Activated CD8-positive, alpha-beta T cell treated with anti-CD3 and anti-CD28 coated beads for 36 hours (primary cell): Measurements from ENCODE around the gene NCF4. TPM values are rescaled to one million over a fixed set of nuclear protein-coding genes. Genes with fewer than 3 reads are reported as not detected.

Experiments used
- ATAC-seq: fragments of 200-7000 bp; cut with Tn5 transposase; one replicate; pipeline ENCODE4 v1.10.0; 2021; ENCODE audit warnings: mild to moderate bottlenecking, moderate library complexity
- CTCF ChIA-PET: fragments of 350-600 bp; sonication (Branson Sonifier 250); formaldehyde crosslinking; loops from one replicate; lab custom pipeline; 2021; ENCODE audit warnings: antibody characterized with exemption; lab: Charles Lee
- POLR2A ChIA-PET: fragments of 350-600 bp; sonication (Branson Sonifier 250); formaldehyde crosslinking; loops from one replicate; lab custom pipeline; 2021; ENCODE audit warnings: antibody characterized with exemption; lab: Charles Lee
- DNase-seq: peaks from one replicate; pipeline ENCODE4 v3.0.0-alpha.2; 2020
- H3K27ac Mint-ChIP-seq: one replicate; pipeline ENCODE4 v1.8.0; 2021; ENCODE audit warnings: mild to moderate bottlenecking, mixed read lengths
- H3K27me3 Mint-ChIP-seq: one replicate; pipeline ENCODE4 v1.8.0; 2021; ENCODE audit warnings: mixed read lengths
- H3K36me3 Mint-ChIP-seq: one replicate; pipeline ENCODE4 v1.8.0; 2021; ENCODE audit warnings: low read depth, mixed read lengths
- H3K4me1 Mint-ChIP-seq: one replicate; pipeline ENCODE4 v1.8.0; 2021; ENCODE audit warnings: low read depth, mixed read lengths
- H3K4me3 Mint-ChIP-seq: one replicate; pipeline ENCODE4 v1.8.0; 2021; ENCODE audit warnings: mild to moderate bottlenecking, moderate library complexity, mixed read lengths
- H3K9me3 Mint-ChIP-seq: one replicate; pipeline ENCODE4 v1.8.0; 2021; ENCODE audit warnings: mixed read lengths
- intact Hi-C: fragments of 100-400 bp; cut with micrococcal nuclease; formaldehyde crosslinking; loops from one replicate; pipeline ENCODE4 v1.10.0; 2022
- total RNA-seq, 2 experiments: library from RNA; stranded (reverse); gene quantifications; one replicate each; pipeline ENCODE4 v1.2.3, GENCODE V29; 2021
- TF ChIP-seq, protein P1 (sequence below): fragments of 200-600 bp; IDR thresholded peaks from one replicate; pipeline ENCODE4 v1.8.0; 2022; ENCODE audit warnings: antibody characterized with exemption, mild to moderate bottlenecking

NCF4 gene
- total RNA-seq, 2 experiments from 2014 or later, result 2.5 to 2.9 TPM

DNA sequence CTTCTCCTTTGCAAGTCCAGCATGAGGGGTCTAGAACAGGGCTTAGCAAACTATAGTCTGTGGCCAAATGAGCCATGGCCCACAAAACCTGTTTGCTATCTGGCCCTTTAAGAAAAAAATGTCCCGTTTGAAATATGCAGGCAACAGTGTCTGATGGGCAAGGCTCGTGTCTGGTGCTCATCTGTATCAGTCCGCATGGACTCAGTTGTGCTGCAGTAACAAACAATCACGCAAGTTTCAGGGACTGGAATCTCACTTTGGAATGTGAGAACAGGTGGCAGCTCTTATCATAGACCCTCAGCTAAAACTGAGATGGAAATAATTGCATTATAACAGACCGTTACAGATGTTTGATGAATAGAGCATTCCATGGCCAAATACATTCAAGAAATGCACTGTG is 24.9 kb upstream of the NCF4 start:
- no peak overlapping the region for H3K4me3 Mint-ChIP-seq
- H3K27ac Mint-ChIP-seq, result no peak overlapping the region
- no peaks in the 10 kb centered on the region for H3K36me3 Mint-ChIP-seq

DNA sequence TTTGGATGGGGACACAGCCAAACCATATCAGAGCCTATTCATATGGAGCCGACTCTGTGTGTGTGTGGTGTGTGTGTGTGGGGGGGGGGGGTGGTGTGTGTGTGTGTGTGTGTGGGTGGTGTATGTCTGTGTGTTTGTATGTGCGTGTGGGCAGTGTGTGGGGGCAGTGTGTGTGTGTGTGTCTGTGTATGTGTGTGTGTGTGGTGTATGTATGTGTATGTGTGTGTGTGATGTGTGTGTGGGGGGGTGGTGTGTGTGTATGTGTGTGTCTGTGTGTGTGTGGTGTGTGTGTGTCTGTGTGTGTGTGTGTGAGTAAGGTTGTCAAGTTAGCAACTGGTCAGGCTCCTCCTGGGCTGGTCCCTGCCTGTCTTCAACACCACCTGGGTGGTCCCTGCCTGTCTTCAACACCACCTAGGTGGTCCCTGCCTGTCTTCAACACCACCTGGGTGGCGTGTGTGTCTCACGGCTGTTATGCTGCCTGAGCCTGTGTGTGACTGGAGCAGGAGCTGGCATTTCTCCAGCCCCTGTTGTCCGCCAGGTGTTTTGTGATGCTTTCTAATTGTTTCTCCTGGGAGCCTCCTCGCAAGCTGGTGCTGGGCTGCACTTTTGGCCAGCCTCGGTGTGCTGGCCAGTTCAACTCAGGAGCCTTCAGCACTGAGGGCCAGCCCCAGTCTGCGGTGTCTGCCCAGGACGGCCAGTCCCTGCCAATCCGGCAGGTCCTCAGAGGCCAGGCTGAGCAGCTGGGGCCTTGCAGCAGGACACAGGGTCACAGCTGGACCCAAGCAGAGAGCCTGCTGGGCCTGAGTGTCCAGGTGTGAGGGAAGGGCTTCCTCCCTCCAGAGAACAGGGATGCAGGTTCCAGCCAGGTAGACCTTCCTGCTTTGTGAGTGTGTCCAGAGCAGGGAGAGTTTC is 22.4 kb upstream of the NCF4 start:
- intact Hi-C loops, result no loop called here
- no peak overlapping the region for H3K27ac Mint-ChIP-seq
- H3K4me1 Mint-ChIP-seq, result peaks cover 2% of the 10 kb centered on the region
- no peak for DNase-seq
- no peak for ATAC-seq
- TF ChIP-seq, protein P1, sequence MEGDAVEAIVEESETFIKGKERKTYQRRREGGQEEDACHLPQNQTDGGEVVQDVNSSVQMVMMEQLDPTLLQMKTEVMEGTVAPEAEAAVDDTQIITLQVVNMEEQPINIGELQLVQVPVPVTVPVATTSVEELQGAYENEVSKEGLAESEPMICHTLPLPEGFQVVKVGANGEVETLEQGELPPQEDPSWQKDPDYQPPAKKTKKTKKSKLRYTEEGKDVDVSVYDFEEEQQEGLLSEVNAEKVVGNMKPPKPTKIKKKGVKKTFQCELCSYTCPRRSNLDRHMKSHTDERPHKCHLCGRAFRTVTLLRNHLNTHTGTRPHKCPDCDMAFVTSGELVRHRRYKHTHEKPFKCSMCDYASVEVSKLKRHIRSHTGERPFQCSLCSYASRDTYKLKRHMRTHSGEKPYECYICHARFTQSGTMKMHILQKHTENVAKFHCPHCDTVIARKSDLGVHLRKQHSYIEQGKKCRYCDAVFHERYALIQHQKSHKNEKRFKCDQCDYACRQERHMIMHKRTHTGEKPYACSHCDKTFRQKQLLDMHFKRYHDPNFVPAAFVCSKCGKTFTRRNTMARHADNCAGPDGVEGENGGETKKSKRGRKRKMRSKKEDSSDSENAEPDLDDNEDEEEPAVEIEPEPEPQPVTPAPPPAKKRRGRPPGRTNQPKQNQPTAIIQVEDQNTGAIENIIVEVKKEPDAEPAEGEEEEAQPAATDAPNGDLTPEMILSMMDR, result no peak
- H3K4me3 Mint-ChIP-seq, result no peak overlapping the region
- H3K27me3 Mint-ChIP-seq, result peaks cover 25% of the 10 kb centered on the region
- CTCF ChIA-PET, result no interaction called here
- POLR2A ChIA-PET, result no interaction called here
- peaks cover 2% of the 10 kb centered on the region for H3K9me3 Mint-ChIP-seq
- H3K36me3 Mint-ChIP-seq, result no peaks in the 10 kb centered on the region

More for the DNA sequence above, 24.9 kb upstream of the NCF4 start:
- intact Hi-C loops, result no loop called here
- TF ChIP-seq, protein P1, result no peak
- ChIA-PET POLR2A (no interaction called here), CTCF (interaction anchor here (3.9 kb wide), 1 partner anchor 20 kb away, joined by 20 read pairs; no protein-coding TSS in a partner anchor)
- ATAC-seq (no peak), DNase-seq (no peak)
- Mint-ChIP-seq H3K4me1 (peaks cover 2% of the 10 kb centered on the region), H3K9me3 (peaks cover 2% of the 10 kb centered on the region), H3K27me3 (peaks cover 28% of the 10 kb centered on the region)

DNA sequence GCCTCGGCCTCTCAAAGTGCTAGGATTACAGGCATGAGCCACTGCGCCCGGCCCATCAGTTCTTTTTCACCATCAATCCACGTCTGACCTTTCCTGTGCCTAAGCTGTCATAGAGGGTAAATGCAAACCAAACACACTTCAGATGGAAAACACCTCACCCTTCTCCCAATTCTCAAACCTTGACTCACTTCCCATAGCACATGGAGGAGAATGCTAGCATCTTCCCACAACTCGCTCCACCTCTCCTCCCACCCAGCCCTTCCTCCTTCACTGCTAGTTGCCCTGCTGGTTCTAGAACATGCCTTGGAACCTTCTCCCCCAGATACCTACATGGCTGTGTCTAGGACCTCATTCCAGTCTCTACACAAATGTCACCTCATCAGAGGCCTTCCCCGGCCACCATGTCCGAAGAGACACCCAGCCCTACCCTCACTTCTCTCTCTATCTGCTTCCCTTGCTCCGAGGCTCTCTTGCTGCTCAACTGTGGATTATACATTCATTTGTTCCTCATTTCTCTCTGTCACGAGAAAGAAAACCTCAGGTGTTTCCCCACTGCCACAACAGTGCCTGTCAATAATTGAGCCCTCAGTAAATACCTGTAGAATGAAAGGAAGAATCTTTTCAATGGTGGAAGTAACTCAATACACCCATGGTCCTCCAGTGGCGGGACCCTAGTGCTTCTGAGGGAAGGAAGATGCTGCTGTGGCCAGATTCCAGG is 21.3 kb upstream of the NCF4 start:
- ChIA-PET CTCF (interaction anchor here (1.0 to 1.4 kb wide), 3 partner anchors 17 to 139 kb away, joined by 3 to 4 read pairs (median 3); no protein-coding TSS in a partner anchor), POLR2A (no interaction called here)
- no peaks in the 10 kb centered on the region for H3K36me3 Mint-ChIP-seq
- DNase-seq (no peak), ATAC-seq (no peak)
- no peak overlapping the region for H3K27ac Mint-ChIP-seq
- H3K9me3 Mint-ChIP-seq, result peaks cover 2% of the 10 kb centered on the region
- H3K4me1 Mint-ChIP-seq, result peaks cover 2% of the 10 kb centered on the region
- H3K27me3 Mint-ChIP-seq, result peaks cover 31% of the 10 kb centered on the region
- TF ChIP-seq, protein P1, result no peak
- no peak overlapping the region for H3K4me3 Mint-ChIP-seq
- intact Hi-C loops, result no loop called here

DNA sequence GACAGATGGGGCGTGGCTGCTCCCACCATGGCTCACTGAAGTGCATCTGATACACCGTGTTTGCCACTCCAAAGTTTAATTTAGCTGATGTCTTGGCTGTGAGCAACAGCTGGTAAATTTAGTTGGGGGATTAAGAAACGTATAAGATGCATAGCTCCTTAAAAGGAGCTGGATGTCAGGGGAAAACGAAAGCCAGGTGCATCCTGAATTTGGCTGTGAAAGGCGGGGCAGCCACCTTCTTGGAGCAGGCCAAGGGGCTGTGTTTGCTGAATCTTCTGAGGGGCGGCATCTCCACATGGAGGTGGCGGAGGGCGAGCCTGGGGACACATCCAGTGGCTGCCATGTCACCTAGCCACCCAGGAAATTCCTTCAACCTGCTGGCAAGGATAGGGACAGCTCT is 20.7 kb upstream of the NCF4 start:
- peaks cover 36% of the 10 kb centered on the region for H3K27me3 Mint-ChIP-seq
- TF ChIP-seq, protein P1, result no peak
- CTCF ChIA-PET, result interaction anchor here (1.0 to 2.8 kb wide), 4 partner anchors 13 to 138 kb away, joined by 3 to 12 read pairs (median 4); no protein-coding TSS in a partner anchor
- H3K4me3 Mint-ChIP-seq, result no peak overlapping the region
- H3K36me3 Mint-ChIP-seq, result no peaks in the 10 kb centered on the region
- POLR2A ChIA-PET, result no interaction called here
- DNase-seq, result no peak
- intact Hi-C loops, result no loop called here
- ATAC-seq, result no peak
- peaks cover 2% of the 10 kb centered on the region for H3K9me3 Mint-ChIP-seq
- H3K27ac Mint-ChIP-seq, result no peak overlapping the region
- H3K4me1 Mint-ChIP-seq, result peaks cover 2% of the 10 kb centered on the region
